Measurements from ENCODE around the gene UBP1.
A peak's percentile ranks its signal among the peaks of the same experiment; 100 is the strongest.

DNA sequence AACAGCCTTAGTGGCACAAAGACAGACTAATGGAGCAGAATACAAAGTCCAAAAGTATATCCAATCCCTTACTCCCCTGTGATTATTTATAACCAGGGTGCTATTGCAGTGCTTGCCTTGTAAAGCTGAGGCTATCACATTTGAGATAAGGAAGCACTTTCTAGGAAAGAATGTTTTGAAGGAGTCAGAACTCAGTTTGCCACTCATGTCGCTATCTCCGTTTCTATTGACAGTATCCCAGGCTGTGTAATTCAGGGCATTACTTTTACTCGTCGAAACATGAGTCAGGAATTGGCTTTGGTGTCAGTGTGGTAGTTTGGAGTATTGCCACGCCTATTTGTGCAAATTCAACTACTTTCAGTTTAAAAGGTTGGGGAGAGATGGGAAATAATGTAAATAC, 84.6 kb downstream of the UBP1 start:
- TF ChIP-seq, protein P1, sequence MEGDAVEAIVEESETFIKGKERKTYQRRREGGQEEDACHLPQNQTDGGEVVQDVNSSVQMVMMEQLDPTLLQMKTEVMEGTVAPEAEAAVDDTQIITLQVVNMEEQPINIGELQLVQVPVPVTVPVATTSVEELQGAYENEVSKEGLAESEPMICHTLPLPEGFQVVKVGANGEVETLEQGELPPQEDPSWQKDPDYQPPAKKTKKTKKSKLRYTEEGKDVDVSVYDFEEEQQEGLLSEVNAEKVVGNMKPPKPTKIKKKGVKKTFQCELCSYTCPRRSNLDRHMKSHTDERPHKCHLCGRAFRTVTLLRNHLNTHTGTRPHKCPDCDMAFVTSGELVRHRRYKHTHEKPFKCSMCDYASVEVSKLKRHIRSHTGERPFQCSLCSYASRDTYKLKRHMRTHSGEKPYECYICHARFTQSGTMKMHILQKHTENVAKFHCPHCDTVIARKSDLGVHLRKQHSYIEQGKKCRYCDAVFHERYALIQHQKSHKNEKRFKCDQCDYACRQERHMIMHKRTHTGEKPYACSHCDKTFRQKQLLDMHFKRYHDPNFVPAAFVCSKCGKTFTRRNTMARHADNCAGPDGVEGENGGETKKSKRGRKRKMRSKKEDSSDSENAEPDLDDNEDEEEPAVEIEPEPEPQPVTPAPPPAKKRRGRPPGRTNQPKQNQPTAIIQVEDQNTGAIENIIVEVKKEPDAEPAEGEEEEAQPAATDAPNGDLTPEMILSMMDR (IDR thresholded peaks at IDR 0.05) = peak in 1 of 6 experiments; percentile 16
- no peak for TF ChIP-seq POLR2A (IDR thresholded peaks at IDR 0.05)
